Breast epithelium (tissue), 4 donors: Measurements from ENCODE around the gene RELL1. TPM values are rescaled to one million over a fixed set of nuclear protein-coding genes. Genes with fewer than 3 reads are reported as not detected.

Experiments
- DNase-seq, 2 donors: peaks; one replicate each; pipeline ENCODE4 v3.0.0-alpha.2; 2019; ENCODE audit warnings: low spot score in 2 of 2
- H3K27ac ChIP-seq, 2 donors: fragments of 200-600 bp; sonication (generic) in 1 of 2; one replicate each; pipeline ENCODE4 v1.5.1; 2016 to 2019; ENCODE audit warnings: mild to moderate bottlenecking in 1 of 2
- H3K27me3 ChIP-seq, 2 donors: fragments of 200-600 bp; sonication (generic) in 1 of 2; one replicate each; pipeline versions ENCODE4 v1.5.1 to v1.6.0; 2017 to 2019; ENCODE audit warnings: control low read depth in 1 of 2, mild to moderate bottlenecking in 1 of 2
- H3K36me3 ChIP-seq: fragments of 200-600 bp; one replicate; pipeline ENCODE4 v1.5.1; 2019
- H3K4me1 ChIP-seq, 2 donors: fragments of 200-600 bp; sonication (generic); one replicate each; pipeline ENCODE4 v1.5.1; 2016 to 2019; ENCODE audit warnings: control low read depth in 1 of 2
- H3K4me3 ChIP-seq, 3 donors: fragments of 200-600 bp; sonication (generic); 1 replicate in 2 of 3; 2 replicates in 1 of 3; pipeline ENCODE4 v1.5.1; 2016 to 2019; ENCODE audit warnings: mild to moderate bottlenecking in 3 of 3, moderate library complexity in 2 of 3
- H3K9me3 ChIP-seq, 2 donors: fragments of 200-600 bp; sonication (generic) in 1 of 2; one replicate each; pipeline ENCODE4 v1.5.1; 2016 to 2019; ENCODE audit warnings: control low read depth in 1 of 2
- CTCF ChIP-seq, 3 donors: fragments of 450-650 bp; IDR thresholded peaks; one replicate each; pipeline ENCODE4 v1.5.1; 2016 to 2017; ENCODE audit warnings: antibody characterized with exemption in 3 of 3, mild to moderate bottlenecking in 3 of 3, moderate library complexity in 3 of 3
- POLR2A ChIP-seq: fragments of 450-650 bp; IDR thresholded peaks from one replicate; pipeline ENCODE4 v1.6.1; 2016; ENCODE audit warnings: antibody characterized with exemption, mild to moderate bottlenecking, moderate library complexity
- POLR2AphosphoS5 ChIP-seq, 3 donors: sonication (generic); formaldehyde crosslinking; IDR thresholded peaks; one replicate each; pipeline ENCODE4 v1.6.1; 2017; ENCODE audit warnings: antibody characterized with exemption in 3 of 3
- intact Hi-C: fragments of 100-400 bp; cut with DNase I; formaldehyde crosslinking; loops from one replicate; pipeline ENCODE4 v1.15.1; 2023; ENCODE audit warnings: low total_unique reads
- total RNA-seq, 3 donors: library from RNA; depleted of rRNA; stranded (reverse); fragments of >200 nt; gene quantifications; one replicate each; pipeline ENCODE4 v1.1.0, GENCODE V29; 2016

The RELL1 gene
- total RNA-seq, 3 donors from 2014 or later, result 68.5 to 88.8 (median 76.0) TPM

- no peak overlapping the region for H3K27ac ChIP-seq
- intact Hi-C loops, result no loop called here
- DNase-seq, result no peak
- no peaks in the 10 kb centered on the region for H3K27me3 ChIP-seq
- no peaks in the 10 kb centered on the region for H3K36me3 ChIP-seq
- no peak for TF ChIP-seq POLR2AphosphoS5 (IDR thresholded peaks at IDR 0.05)
- no peak for TF ChIP-seq CTCF (IDR thresholded peaks at IDR 0.05)
- no peak for TF ChIP-seq POLR2A
- H3K9me3 ChIP-seq, result no peaks in the 10 kb centered on the region
- H3K4me3 ChIP-seq, result no peak overlapping the region
- H3K4me1 ChIP-seq, result no peaks in the 10 kb centered on the region
Observed at GRCh38 chr4:37721995-37722638, 35.9 kb upstream of the RELL1 start.

DNA sequence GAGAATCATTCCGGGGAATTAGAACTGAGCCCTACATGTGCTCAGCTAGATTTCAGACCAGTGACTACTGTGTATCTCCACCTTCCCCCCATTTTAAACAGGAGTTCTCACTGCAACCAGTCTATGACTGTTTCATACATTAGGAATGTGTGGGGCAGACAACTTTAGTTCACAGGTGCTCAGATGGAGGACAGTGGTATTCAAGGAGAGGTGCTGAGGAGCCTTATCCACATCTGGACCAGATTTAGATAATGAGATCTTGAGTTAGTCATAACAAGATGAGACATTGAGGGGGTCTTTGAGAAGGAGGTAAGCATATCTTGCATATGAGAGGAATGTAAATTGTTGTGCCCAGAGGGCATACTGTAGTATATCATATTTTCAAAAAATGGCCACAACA, 32.8 kb upstream of the RELL1 start:
- Histone ChIP-seq H3K27me3 (no peaks in the 10 kb centered on the region), H3K36me3 (no peaks in the 10 kb centered on the region), H3K4me1 (no peaks in the 10 kb centered on the region), H3K4me3 (no peak overlapping the region), H3K27ac (no peak overlapping the region), H3K9me3 (no peaks in the 10 kb centered on the region)
- no peak for TF ChIP-seq CTCF (IDR thresholded peaks at IDR 0.05)
- no peak for TF ChIP-seq POLR2A
- TF ChIP-seq POLR2AphosphoS5 (IDR thresholded peaks at IDR 0.05), result no peak
- no peak for DNase-seq
- intact Hi-C loops, result no loop called here

DNA sequence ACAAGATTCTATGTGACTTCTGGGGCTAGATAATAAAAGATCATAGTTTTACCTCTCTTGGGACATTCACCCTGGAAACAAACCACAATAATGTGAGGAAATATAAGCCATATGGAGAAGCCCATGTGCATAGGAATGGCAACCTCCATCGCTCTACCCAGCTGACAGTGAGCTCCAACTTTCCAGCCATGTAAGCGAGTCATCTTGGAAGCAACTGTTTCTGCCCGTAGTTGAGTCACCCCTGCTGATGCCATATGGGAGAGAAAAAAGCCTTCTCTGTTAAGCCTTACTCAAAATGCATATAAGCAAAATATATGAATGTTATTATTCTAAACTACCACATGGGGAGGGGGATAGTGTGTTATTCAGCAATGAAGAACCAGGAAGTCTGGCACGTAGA, 31.4 kb upstream of the RELL1 start:
- TF ChIP-seq CTCF (IDR thresholded peaks at IDR 0.05), result no peak
- H3K27me3 ChIP-seq, result no peaks in the 10 kb centered on the region
- H3K4me3 ChIP-seq, result no peak overlapping the region
- intact Hi-C loops, result no loop called here
- H3K9me3 ChIP-seq, result no peaks in the 10 kb centered on the region
- H3K4me1 ChIP-seq, result no peaks in the 10 kb centered on the region
- no peak overlapping the region for H3K27ac ChIP-seq
- no peak for DNase-seq
- H3K36me3 ChIP-seq, result no peaks in the 10 kb centered on the region

GRCh38 chr4:37715889-37716402, 29.8 kb upstream of the RELL1 start:
- H3K36me3 ChIP-seq, result no peaks in the 10 kb centered on the region
- no peaks in the 10 kb centered on the region for H3K9me3 ChIP-seq
- intact Hi-C loops, result no loop called here
- no peaks in the 10 kb centered on the region for H3K27me3 ChIP-seq
- no peak for DNase-seq
- H3K27ac ChIP-seq, result no peak overlapping the region
- no peak for TF ChIP-seq POLR2A
- no peak for TF ChIP-seq CTCF (IDR thresholded peaks at IDR 0.05)
- no peak for TF ChIP-seq POLR2AphosphoS5 (IDR thresholded peaks at IDR 0.05)
- no peak overlapping the region for H3K4me3 ChIP-seq
- H3K4me1 ChIP-seq, result no peaks in the 10 kb centered on the region

DNA sequence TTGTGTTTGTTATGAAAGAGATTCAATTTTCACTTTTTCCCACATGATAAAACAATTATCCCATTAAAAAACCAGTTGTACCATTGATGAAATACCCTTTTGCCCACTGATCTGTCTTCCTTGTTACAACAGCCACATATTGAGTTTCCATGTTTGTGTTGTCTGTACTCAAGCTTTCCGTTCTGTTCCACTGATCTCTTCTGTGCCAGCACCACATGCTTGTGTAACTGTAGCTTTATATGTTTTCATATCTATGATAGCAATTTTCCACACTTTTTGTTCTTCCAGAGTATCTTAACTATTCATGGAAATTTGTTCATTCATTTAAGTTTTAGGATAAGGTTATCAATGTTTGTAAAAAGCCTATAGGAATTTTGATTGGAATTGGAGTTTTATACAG, 24.3 kb upstream of the RELL1 start:
- DNase-seq, result no peak
- intact Hi-C loops, result no loop called here
- H3K9me3 ChIP-seq, result no peaks in the 10 kb centered on the region
- no peaks in the 10 kb centered on the region for H3K36me3 ChIP-seq
- no peaks in the 10 kb centered on the region for H3K4me1 ChIP-seq
- TF ChIP-seq CTCF (IDR thresholded peaks at IDR 0.05), result no peak
- no peak for TF ChIP-seq POLR2AphosphoS5 (IDR thresholded peaks at IDR 0.05)
- TF ChIP-seq POLR2A, result no peak
- H3K27ac ChIP-seq, result no peak overlapping the region
- no peak overlapping the region for H3K4me3 ChIP-seq
- no peaks in the 10 kb centered on the region for H3K27me3 ChIP-seq
